GM10248 (cell line): Measurements from ENCODE around the gene TMEM14A.
"Not testable (repeated sequence)": the region's sequence is repeated elsewhere in the genome, so short reads cannot be mapped to it uniquely, and the experiment has no call there.

Experiments used
- CTCF ChIA-PET: fragments of 300-600 bp; sonication (Branson Sonifier 250); formaldehyde crosslinking; extraction: SDS; loops from one replicate; lab custom pipeline; 2021; ENCODE audit warnings: antibody characterized with exemption; lab: Yijun Ruan, JAX
- POLR2A ChIA-PET: fragments of 350-650 bp; sonication (Branson Sonifier 250); formaldehyde crosslinking; extraction: SDS; loops from one replicate; lab custom pipeline; 2020; ENCODE audit warnings: antibody characterized with exemption; lab: Yijun Ruan, JAX
- DNase-seq: peaks from one replicate; pipeline ENCODE4 v3.0.0; 2012; ENCODE audit errors: extremely low spot score
- TF ChIP-seq, protein P1 (sequence below): IDR thresholded peaks from 2 replicates; pipeline ENCODE4 v1.5.1; 2012; ENCODE audit warnings: mild to moderate bottlenecking, low read depth; ENCODE audit errors: extremely low read depth, missing control alignments, control extremely low read depth

TMEM14A gene

GRCh38 chr6:52707963-52708680 is 37.2 kb downstream of the TMEM14A start:
- no peak for DNase-seq
- CTCF ChIA-PET, result interaction anchor here (0.9 kb wide), 1 partner anchor 9 kb away, joined by 4 read pairs; no protein-coding TSS in a partner anchor
- TF ChIP-seq, protein P1, sequence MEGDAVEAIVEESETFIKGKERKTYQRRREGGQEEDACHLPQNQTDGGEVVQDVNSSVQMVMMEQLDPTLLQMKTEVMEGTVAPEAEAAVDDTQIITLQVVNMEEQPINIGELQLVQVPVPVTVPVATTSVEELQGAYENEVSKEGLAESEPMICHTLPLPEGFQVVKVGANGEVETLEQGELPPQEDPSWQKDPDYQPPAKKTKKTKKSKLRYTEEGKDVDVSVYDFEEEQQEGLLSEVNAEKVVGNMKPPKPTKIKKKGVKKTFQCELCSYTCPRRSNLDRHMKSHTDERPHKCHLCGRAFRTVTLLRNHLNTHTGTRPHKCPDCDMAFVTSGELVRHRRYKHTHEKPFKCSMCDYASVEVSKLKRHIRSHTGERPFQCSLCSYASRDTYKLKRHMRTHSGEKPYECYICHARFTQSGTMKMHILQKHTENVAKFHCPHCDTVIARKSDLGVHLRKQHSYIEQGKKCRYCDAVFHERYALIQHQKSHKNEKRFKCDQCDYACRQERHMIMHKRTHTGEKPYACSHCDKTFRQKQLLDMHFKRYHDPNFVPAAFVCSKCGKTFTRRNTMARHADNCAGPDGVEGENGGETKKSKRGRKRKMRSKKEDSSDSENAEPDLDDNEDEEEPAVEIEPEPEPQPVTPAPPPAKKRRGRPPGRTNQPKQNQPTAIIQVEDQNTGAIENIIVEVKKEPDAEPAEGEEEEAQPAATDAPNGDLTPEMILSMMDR, result no peak
- POLR2A ChIA-PET, result no interaction called here

DNA sequence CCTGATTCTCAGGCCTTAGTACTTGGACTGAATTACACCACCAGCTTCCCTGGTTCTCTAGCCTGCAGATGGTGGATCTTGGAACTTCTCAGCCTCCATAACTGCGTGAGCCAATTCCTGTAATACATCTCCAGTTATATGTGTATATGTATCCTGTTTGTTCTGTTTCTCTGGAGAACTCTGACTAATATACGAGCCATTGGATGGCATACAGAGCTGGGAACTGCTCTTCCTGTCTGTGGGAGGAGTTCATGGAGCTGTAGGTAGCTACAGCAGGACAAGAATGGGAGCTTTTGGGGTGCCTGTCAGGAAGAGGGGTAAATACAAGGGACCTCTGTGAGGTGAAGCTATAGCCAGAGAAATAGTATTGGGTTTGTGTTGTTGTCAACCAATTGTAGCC is 41.2 kb downstream of the TMEM14A start:
- CTCF ChIA-PET, result interaction anchor here (2.7 kb wide), 1 partner anchor 11 kb away, joined by 11 read pairs; no protein-coding TSS in a partner anchor
- POLR2A ChIA-PET, result no interaction called here
- TF ChIP-seq, protein P1, result no peak
- no peak for DNase-seq

GRCh38 chr6:52714761-52715160 is 43.8 kb downstream of the TMEM14A start:
- DNase-seq, POLR2A ChIA-PET: not testable (repeated sequence)
- CTCF ChIA-PET, result interaction anchor here (0.9 to 3.5 kb wide), 2 partner anchors 10 to 11 kb away, joined by 3 to 14 read pairs; no protein-coding TSS in a partner anchor

DNA sequence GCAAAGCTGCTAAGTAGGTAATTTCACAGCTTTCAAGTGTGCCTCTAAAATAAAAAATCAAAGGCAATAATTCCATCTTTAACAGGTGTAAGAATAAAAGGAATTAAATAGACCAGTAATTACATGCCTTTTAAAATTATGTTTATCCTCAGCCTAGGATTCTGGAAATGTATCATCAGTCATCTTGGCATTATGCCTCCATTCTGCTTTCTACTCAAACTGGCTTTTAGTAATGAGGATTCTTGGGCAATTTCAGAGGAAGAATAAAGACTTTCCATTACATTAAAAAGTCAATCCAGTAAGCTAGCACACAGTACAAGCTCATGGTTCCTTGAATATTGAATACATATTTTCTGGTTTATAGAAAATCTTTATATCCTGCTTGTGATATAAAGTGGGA is 47.6 kb downstream of the TMEM14A start:
- TF ChIP-seq, protein P1, result no peak
- POLR2A ChIA-PET, result no interaction called here
- no peak for DNase-seq
- CTCF ChIA-PET, result interaction anchor here (1.0 to 1.7 kb wide), 2 partner anchors 8 to 455 kb away, joined by 3 to 6 read pairs; no protein-coding TSS in a partner anchor

GRCh38 chr6:52720321-52720720 is 49.4 kb downstream of the TMEM14A start:
- TF ChIP-seq, protein P1, result no peak
- ChIA-PET POLR2A (no interaction called here), CTCF (interaction anchor here (1.3 to 1.9 kb wide), 3 partner anchors 11 to 115 kb away, joined by 3 to 4 read pairs (median 4); no protein-coding TSS in a partner anchor)
- no peak for DNase-seq

- ChIA-PET POLR2A (no interaction called here), CTCF (interaction anchor here (0.9 to 3.4 kb wide), 14 partner anchors 9 to 760 kb away, joined by 3 to 14 read pairs (median 6); no protein-coding TSS in a partner anchor)
- TF ChIP-seq, protein P1, result peak; percentile 3
- DNase-seq, result no peak
Observed at GRCh38 chr6:52724042-52724405, 53.1 kb downstream of the TMEM14A start.
